Liver (tissue), 9 donors: ENCODE measurements around the gene CFAP299. TPM values are rescaled to one million over a fixed set of nuclear protein-coding genes. Genes with fewer than 3 reads are reported as not detected.

Experiments
- DNase-seq: peaks from one replicate; pipeline ENCODE4 v3.0.0-alpha.2; 2017; ENCODE audit warnings: low spot score
- H3K27ac ChIP-seq, 2 donors: one replicate each; pipeline ENCODE4 v1.7.0; 2013; ENCODE audit warnings: inconsistent platforms in 2 of 2, low read length in 2 of 2, control low read depth in 1 of 2, low read depth in 1 of 2, mild to moderate bottlenecking in 1 of 2
- H3K27me3 ChIP-seq, 4 donors: one replicate each; pipeline versions ENCODE4 v1.6.1 to v1.7.0; 2013; ENCODE audit warnings: low read length in 3 of 4, inconsistent platforms in 1 of 4, mild to moderate bottlenecking in 1 of 4, moderate library complexity in 1 of 4; ENCODE audit not compliant: control insufficient read depth in 4 of 4, insufficient read depth in 4 of 4
- H3K36me3 ChIP-seq, 4 donors: one replicate each; pipeline versions ENCODE4 v1.6.1 to v1.7.0; 2013; ENCODE audit warnings: low read length in 3 of 4, mild to moderate bottlenecking in 3 of 4, low read depth in 1 of 4, moderate library complexity in 1 of 4; ENCODE audit not compliant: control insufficient read depth in 4 of 4, insufficient read depth in 3 of 4
- H3K4me1 ChIP-seq, 4 donors: one replicate each; pipeline versions ENCODE4 v1.6.1 to v1.7.0; 2013; ENCODE audit warnings: low read length in 3 of 4, mild to moderate bottlenecking in 3 of 4, moderate library complexity in 1 of 4; ENCODE audit not compliant: control insufficient read depth in 4 of 4, insufficient read depth in 4 of 4
- H3K4me3 ChIP-seq, 3 donors: one replicate each; pipeline versions ENCODE4 v1.6.1 to v1.7.0; 2013; ENCODE audit warnings: low read length in 3 of 3, control low read depth in 1 of 3, low read depth in 1 of 3, mild to moderate bottlenecking in 1 of 3
- H3K9ac ChIP-seq, 2 donors: one replicate each; pipeline ENCODE4 v1.7.0; 2013; ENCODE audit warnings: low read length in 2 of 2, mild to moderate bottlenecking in 2 of 2, moderate library complexity in 2 of 2, control low read depth in 1 of 2, low read depth in 1 of 2
- H3K9me3 ChIP-seq, 4 donors: one replicate each; pipeline versions ENCODE4 v1.6.1 to v1.7.0; 2013; ENCODE audit warnings: low read length in 3 of 4; ENCODE audit not compliant: control insufficient read depth in 4 of 4
- EGR1 ChIP-seq, 2 donors: IDR thresholded peaks; 2 replicates each; pipeline ENCODE4 v1.6.1; 2016 to 2018; ENCODE audit warnings: antibody characterized with exemption in 2 of 2, low read depth in 2 of 2
- FOXA2 ChIP-seq: IDR thresholded peaks from 2 replicates; pipeline ENCODE4 v1.6.1; 2016; ENCODE audit warnings: antibody characterized with exemption
- GABPA ChIP-seq, 2 donors: IDR thresholded peaks in 1 of 2; conservative IDR thresholded peaks in 1 of 2; 2 replicates each; pipeline ENCODE4 v1.6.1; 2016; ENCODE audit warnings: antibody characterized with exemption in 2 of 2, mild to moderate bottlenecking in 1 of 2, moderate library complexity in 1 of 2
- HNF4A ChIP-seq, 2 donors: conservative IDR thresholded peaks; 2 replicates each; pipeline ENCODE4 v1.6.1; 2016; ENCODE audit warnings: antibody characterized with exemption in 2 of 2, mild to moderate bottlenecking in 2 of 2
- HNF4G ChIP-seq: IDR thresholded peaks from 2 replicates; pipeline ENCODE4 v1.6.1; 2016; ENCODE audit warnings: antibody characterized with exemption
- NR2F2 ChIP-seq: IDR thresholded peaks from 2 replicates; pipeline ENCODE4 v1.6.1; 2016; ENCODE audit warnings: antibody characterized with exemption
- RAD21 ChIP-seq, 2 donors: IDR thresholded peaks; 2 replicates each; pipeline ENCODE4 v1.6.1; 2016; ENCODE audit warnings: antibody characterized with exemption in 2 of 2, mild to moderate bottlenecking in 2 of 2
- RXRA ChIP-seq, 2 donors: IDR thresholded peaks; 2 replicates each; pipeline ENCODE4 v1.6.1; 2017 to 2018; ENCODE audit warnings: antibody characterized with exemption in 2 of 2, mild to moderate bottlenecking in 1 of 2
- SP1 ChIP-seq: IDR thresholded peaks from 2 replicates; pipeline ENCODE4 v1.6.1; 2018; ENCODE audit warnings: antibody characterized with exemption, mild to moderate bottlenecking
- TAF1 ChIP-seq: conservative IDR thresholded peaks from 2 replicates; pipeline ENCODE4 v1.6.1; 2016; ENCODE audit warnings: antibody characterized with exemption, mild to moderate bottlenecking
- YY1 ChIP-seq: IDR thresholded peaks from 2 replicates; pipeline ENCODE4 v1.6.1; 2016; ENCODE audit warnings: antibody characterized with exemption, mild to moderate bottlenecking
- WGBS: extraction: QIAGEN DNeasy Blood & Tissue Kit; methylation state at CpG from one replicate; pipeline ENCODE4 v1.1.7; 2013; 5-methylcytosine and 5-hydroxymethylcytosine counted together
- polyA plus RNA-seq, 2 donors: library from polyadenylated mRNA; stranded (reverse) in 1 of 2; unstranded in 1 of 2; fragments of 200-250 nt in 1 of 2; fragments of >200 nt in 1 of 2; fragmentation: Nextera tagmentation in 1 of 2; extraction: Ambion mirVana in 1 of 2; gene quantifications; one replicate each; pipeline versions ENCODE4 v1.2.1 to v1.2.3, GENCODE V29; 2013 to 2015
- total RNA-seq, 2 donors: library from RNA; depleted of rRNA; stranded (reverse); fragments of >200 nt; gene quantifications; one replicate each; pipeline ENCODE4 v1.2.3, GENCODE V29; 2014
- TF ChIP-seq, protein P1 (sequence below): IDR thresholded peaks from 2 replicates; pipeline ENCODE4 v1.6.1; 2016; ENCODE audit warnings: antibody characterized with exemption, mild to moderate bottlenecking
- TF ChIP-seq, protein P2 (sequence below): IDR thresholded peaks from 2 replicates; pipeline ENCODE4 v1.6.1; 2016; ENCODE audit warnings: antibody characterized with exemption
- TF ChIP-seq, protein P3 (sequence below): fragments of 150-350 bp; IDR thresholded peaks from 2 replicates; pipeline ENCODE4 v1.5.1; 2017; ENCODE audit warnings: improper control_type of control experiment, low read depth, low read length; ENCODE audit not compliant: missing input control
- TF ChIP-seq, protein P4 (sequence below): IDR thresholded peaks from 2 replicates; pipeline ENCODE4 v1.6.1; 2016; ENCODE audit warnings: antibody characterized with exemption
- donor health status: healthy.
- donor health status: healthy.
- donor health status: healthy.
- donor health status: healthy.
- donor health status: healthy.

Gene CFAP299
- total and polyA plus RNA-seq, 4 donors = not detected

DNA sequence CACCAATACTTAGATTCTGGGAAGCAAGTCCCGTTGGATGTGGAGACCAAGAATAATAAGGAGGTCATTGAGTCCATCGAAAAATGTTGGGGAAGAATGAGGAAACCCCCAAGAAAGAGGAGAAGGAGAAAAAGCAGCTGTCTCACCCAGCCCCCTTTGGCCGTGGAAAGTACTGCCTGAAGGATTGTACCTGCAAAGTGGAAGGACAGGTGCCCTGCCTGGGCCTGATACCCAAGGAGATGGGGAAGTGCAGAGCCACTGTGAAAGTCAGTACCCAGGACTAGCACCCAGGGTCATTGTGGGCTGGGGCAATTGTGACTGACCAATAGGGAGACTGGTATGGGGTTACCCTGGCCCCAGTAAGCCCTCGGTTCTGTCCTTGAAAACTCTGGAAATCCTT lies 13.8 kb upstream of the CFAP299 start:
- no peak overlapping the region for H3K4me3 ChIP-seq
- H3K27me3 ChIP-seq = no peaks in the 10 kb centered on the region
- WGBS = 75% methylated on average over 4 of the region's 4 CpGs
- H3K4me1 ChIP-seq = no peaks in the 10 kb centered on the region
- H3K9ac ChIP-seq = no peak overlapping the region
- peaks cover 0 to 3% (median 0%) of the 10 kb centered on the region in 4 donors for H3K9me3 ChIP-seq
- DNase-seq = no peak
- H3K36me3 ChIP-seq = no peaks in the 10 kb centered on the region
- TF ChIP-seq HNF4A (conservative IDR thresholded peaks at IDR 0.05) = no peak
- TF ChIP-seq, protein P1, sequence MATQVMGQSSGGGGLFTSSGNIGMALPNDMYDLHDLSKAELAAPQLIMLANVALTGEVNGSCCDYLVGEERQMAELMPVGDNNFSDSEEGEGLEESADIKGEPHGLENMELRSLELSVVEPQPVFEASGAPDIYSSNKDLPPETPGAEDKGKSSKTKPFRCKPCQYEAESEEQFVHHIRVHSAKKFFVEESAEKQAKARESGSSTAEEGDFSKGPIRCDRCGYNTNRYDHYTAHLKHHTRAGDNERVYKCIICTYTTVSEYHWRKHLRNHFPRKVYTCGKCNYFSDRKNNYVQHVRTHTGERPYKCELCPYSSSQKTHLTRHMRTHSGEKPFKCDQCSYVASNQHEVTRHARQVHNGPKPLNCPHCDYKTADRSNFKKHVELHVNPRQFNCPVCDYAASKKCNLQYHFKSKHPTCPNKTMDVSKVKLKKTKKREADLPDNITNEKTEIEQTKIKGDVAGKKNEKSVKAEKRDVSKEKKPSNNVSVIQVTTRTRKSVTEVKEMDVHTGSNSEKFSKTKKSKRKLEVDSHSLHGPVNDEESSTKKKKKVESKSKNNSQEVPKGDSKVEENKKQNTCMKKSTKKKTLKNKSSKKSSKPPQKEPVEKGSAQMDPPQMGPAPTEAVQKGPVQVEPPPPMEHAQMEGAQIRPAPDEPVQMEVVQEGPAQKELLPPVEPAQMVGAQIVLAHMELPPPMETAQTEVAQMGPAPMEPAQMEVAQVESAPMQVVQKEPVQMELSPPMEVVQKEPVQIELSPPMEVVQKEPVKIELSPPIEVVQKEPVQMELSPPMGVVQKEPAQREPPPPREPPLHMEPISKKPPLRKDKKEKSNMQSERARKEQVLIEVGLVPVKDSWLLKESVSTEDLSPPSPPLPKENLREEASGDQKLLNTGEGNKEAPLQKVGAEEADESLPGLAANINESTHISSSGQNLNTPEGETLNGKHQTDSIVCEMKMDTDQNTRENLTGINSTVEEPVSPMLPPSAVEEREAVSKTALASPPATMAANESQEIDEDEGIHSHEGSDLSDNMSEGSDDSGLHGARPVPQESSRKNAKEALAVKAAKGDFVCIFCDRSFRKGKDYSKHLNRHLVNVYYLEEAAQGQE = no peak
- no peak for TF ChIP-seq NR2F2
- no peak for TF ChIP-seq EGR1 (IDR thresholded peaks at IDR 0.05; ENCODE audit: low read depth in 2 of 2)
- no peak for TF ChIP-seq SP1
- TF ChIP-seq, protein P2, sequence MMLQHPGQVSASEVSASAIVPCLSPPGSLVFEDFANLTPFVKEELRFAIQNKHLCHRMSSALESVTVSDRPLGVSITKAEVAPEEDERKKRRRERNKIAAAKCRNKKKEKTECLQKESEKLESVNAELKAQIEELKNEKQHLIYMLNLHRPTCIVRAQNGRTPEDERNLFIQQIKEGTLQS = no peak
- no peak for TF ChIP-seq RAD21 (IDR thresholded peaks at IDR 0.05)
- TF ChIP-seq RXRA (IDR thresholded peaks at IDR 0.05) = no peak
- no peak overlapping the region for H3K27ac ChIP-seq

DNA sequence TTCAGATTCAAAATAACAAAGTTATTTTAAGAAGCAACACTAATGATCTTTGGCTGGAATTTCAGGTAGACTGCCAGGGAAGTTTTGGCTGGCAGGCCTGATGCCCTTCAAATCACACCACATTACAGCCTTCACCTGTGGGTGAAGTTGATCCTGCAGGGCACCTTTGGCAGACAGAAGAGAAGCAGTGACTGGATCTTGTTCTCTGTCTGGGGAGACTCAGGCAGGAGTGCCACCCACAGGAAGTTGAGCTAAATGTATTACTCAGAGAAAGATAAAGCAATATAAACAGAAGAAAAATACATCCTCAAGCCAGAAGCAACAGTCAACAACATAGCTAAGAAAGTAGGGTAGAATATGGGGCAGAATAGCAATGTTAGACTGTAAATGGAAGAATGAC lies 12.8 kb upstream of the CFAP299 start:
- Histone ChIP-seq H3K9ac (no peak overlapping the region), H3K4me3 (no peak overlapping the region), H3K36me3 (no peaks in the 10 kb centered on the region), H3K4me1 (no peaks in the 10 kb centered on the region), H3K9me3 (peaks cover 0 to 3% (median 0%) of the 10 kb centered on the region in 4 donors), H3K27ac (no peak overlapping the region), H3K27me3 (peaks cover 0 to 3% (median 0%) of the 10 kb centered on the region in 4 donors)
- DNase-seq = no peak
- TF ChIP-seq HNF4G = no peak
- TF ChIP-seq RAD21 (IDR thresholded peaks at IDR 0.05) = peak in 1 of 2 donors; percentile 18

DNA sequence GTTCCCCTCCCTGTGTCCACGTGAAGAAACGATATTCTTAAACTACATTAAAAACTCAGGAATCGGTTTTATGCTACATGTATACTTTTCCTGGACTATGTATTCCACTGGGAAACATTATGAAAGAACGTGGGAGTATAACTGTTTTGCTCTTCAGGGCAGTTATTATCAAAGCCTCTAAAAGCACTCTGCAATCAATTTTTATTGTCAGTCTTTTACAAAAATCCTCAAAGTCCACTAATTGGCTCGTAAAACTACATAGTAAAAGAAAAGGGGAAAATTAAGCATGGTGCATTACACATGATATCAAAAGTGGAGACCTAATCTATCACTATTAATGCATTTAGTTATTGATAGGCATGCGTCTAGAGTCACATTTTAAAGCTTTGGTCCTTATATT lies 11.4 kb upstream of the CFAP299 start:
- DNase-seq = no peak
- peaks cover 0 to 3% (median 0%) of the 10 kb centered on the region in 4 donors for H3K9me3 ChIP-seq
- H3K27me3 ChIP-seq = peaks cover 0 to 11% (median 0%) of the 10 kb centered on the region in 4 donors
- H3K9ac ChIP-seq = no peak overlapping the region
- no peak overlapping the region for H3K4me3 ChIP-seq
- H3K4me1 ChIP-seq = no peaks in the 10 kb centered on the region
- no peaks in the 10 kb centered on the region for H3K36me3 ChIP-seq
- no peak overlapping the region for H3K27ac ChIP-seq
- 79% methylated on average over 6 of the region's 6 CpGs for WGBS
- TF ChIP-seq HNF4A (conservative IDR thresholded peaks at IDR 0.05) = no peak

DNA sequence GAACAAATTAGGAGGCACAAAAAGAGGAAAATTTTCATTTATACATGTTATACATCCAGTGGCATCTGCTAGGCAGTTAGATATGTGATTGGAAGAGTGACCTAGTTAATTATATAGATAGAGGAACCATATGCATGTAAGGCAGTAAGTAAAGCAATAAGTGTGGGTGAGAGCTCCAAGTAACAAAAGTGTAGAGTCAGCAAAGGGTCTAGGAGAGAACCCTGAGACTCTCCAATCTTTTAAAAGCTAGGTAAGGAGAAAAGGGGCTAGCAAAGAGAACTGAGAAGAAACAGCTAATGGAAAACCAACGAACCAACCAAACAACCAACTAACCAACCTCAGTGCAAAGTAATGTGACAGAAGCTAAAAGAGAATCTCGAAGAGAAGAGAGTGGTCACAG lies 3.8 kb upstream of the CFAP299 start:
- H3K4me1 ChIP-seq = peaks cover 0 to 15% (median 13%) of the 10 kb centered on the region in 4 donors
- H3K9me3 ChIP-seq = no peaks in the 10 kb centered on the region
- no peak overlapping the region for H3K4me3 ChIP-seq
- DNase-seq = no peak
- H3K9ac ChIP-seq = no peak overlapping the region
- H3K27me3 ChIP-seq = peaks cover 0 to 11% (median 1%) of the 10 kb centered on the region in 4 donors
- H3K27ac ChIP-seq = no peak overlapping the region
- 73% methylated on average over 2 of the region's 2 CpGs for WGBS
- TF ChIP-seq HNF4G (no peak), YY1 (no peak), FOXA2 (no peak), GABPA (IDR thresholded peaks at IDR 0.05 in 1 of 2, conservative IDR thresholded peaks at IDR 0.05 in 1 of 2) (no peak), TAF1 (no peak), EGR1 (IDR thresholded peaks at IDR 0.05; ENCODE audit: low read depth in 2 of 2) (no peak)
- TF ChIP-seq, protein P3, sequence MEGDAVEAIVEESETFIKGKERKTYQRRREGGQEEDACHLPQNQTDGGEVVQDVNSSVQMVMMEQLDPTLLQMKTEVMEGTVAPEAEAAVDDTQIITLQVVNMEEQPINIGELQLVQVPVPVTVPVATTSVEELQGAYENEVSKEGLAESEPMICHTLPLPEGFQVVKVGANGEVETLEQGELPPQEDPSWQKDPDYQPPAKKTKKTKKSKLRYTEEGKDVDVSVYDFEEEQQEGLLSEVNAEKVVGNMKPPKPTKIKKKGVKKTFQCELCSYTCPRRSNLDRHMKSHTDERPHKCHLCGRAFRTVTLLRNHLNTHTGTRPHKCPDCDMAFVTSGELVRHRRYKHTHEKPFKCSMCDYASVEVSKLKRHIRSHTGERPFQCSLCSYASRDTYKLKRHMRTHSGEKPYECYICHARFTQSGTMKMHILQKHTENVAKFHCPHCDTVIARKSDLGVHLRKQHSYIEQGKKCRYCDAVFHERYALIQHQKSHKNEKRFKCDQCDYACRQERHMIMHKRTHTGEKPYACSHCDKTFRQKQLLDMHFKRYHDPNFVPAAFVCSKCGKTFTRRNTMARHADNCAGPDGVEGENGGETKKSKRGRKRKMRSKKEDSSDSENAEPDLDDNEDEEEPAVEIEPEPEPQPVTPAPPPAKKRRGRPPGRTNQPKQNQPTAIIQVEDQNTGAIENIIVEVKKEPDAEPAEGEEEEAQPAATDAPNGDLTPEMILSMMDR = no peak
- TF ChIP-seq, protein P1 = no peak
- TF ChIP-seq, protein P4, sequence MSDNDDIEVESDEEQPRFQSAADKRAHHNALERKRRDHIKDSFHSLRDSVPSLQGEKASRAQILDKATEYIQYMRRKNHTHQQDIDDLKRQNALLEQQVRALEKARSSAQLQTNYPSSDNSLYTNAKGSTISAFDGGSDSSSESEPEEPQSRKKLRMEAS = no peak
- H3K36me3 ChIP-seq = no peaks in the 10 kb centered on the region
